Lung (tissue), 12 donors: ENCODE measurements around the gene FLNC. TPM values are rescaled to one million over a fixed set of nuclear protein-coding genes. Genes with fewer than 3 reads are reported as not detected.

ENCODE experiments used
- ATAC-seq: fragments of 200-7000 bp; cut with Tn5 transposase; one replicate; pipeline ENCODE4 v1.9.1; 2020; ENCODE audit warnings: moderate number of reproducible peaks; ENCODE audit not compliant: insufficient read depth, low FRiP score
- DNase-seq, 3 donors: peaks; one replicate each; pipeline ENCODE4 v3.0.0-alpha.2; 2013 to 2017
- H3K27ac ChIP-seq, 2 donors: one replicate each; pipeline ENCODE4 v1.5.1; 2013; ENCODE audit warnings: mild to moderate bottlenecking in 2 of 2, moderate library complexity in 2 of 2, control low read depth in 1 of 2, inconsistent platforms in 1 of 2, low read depth in 1 of 2, low read length in 1 of 2
- H3K27me3 ChIP-seq, 3 donors: one replicate each; pipeline ENCODE4 v1.5.1; 2013; ENCODE audit warnings: low read length in 2 of 3; ENCODE audit not compliant: control insufficient read depth in 3 of 3, insufficient read depth in 3 of 3
- H3K36me3 ChIP-seq, 4 donors: one replicate each; pipeline ENCODE4 v1.5.1; 2013; ENCODE audit warnings: low read length in 4 of 4, mild to moderate bottlenecking in 1 of 4, moderate library complexity in 1 of 4; ENCODE audit not compliant: control insufficient read depth in 4 of 4, insufficient read depth in 4 of 4
- H3K4me1 ChIP-seq, 5 donors: one replicate each; pipeline ENCODE4 v1.5.1; 2013; ENCODE audit warnings: low read length in 5 of 5, mild to moderate bottlenecking in 2 of 5, moderate library complexity in 1 of 5; ENCODE audit not compliant: control insufficient read depth in 5 of 5, insufficient read depth in 5 of 5
- H3K4me3 ChIP-seq: one replicate; pipeline ENCODE4 v1.5.1; 2013; ENCODE audit warnings: mild to moderate bottlenecking, control low read depth, moderate library complexity
- H3K9ac ChIP-seq, 2 donors: one replicate each; pipeline ENCODE4 v1.5.1; 2013; ENCODE audit warnings: low read length in 2 of 2, control low read depth in 1 of 2; ENCODE audit not compliant: insufficient read depth in 1 of 2
- H3K9me3 ChIP-seq, 4 donors: one replicate each; pipeline ENCODE4 v1.5.1; 2013; ENCODE audit warnings: low read length in 3 of 4, mild to moderate bottlenecking in 1 of 4, moderate library complexity in 1 of 4; ENCODE audit not compliant: control insufficient read depth in 4 of 4, insufficient read depth in 3 of 4
- CTCF ChIP-seq: IDR thresholded peaks from 2 replicates; pipeline ENCODE4 v1.5.1; 2012; ENCODE audit warnings: mild to moderate bottlenecking; ENCODE audit errors: control extremely low read depth, extremely low read depth
- WGBS, 2 donors: extraction: QIAGEN DNeasy Blood & Tissue Kit; methylation state at CpG; one replicate each; pipeline ENCODE4 v1.1.7; 2013; 5-methylcytosine and 5-hydroxymethylcytosine counted together
- polyA plus RNA-seq, 2 donors: library from polyadenylated mRNA; stranded (reverse); fragments of 200-250 nt; gene quantifications; one replicate each; pipeline ENCODE4 v1.2.1, GENCODE V29; 2013
- total RNA-seq, 2 donors: library from RNA; depleted of rRNA in 1 of 2; stranded (reverse); fragments of >200 nt in 1 of 2; gene quantifications; one replicate each; pipeline ENCODE4 v1.2.1, GENCODE V29; 2014 to 2021
- donor health status: control.
- donor health status: control.
- donor health status: Bipolar disorder and iron deficiency.
- donor health status: healthy.
- donor health status: DM: yes; HTN: yes; CAD: no.

Gene FLNC
- total and polyA plus RNA-seq, 4 donors: 2.0 to 24.2 (median 7.7) TPM

GRCh38 chr7:128906766-128907559 is 76.8 kb downstream of the FLNC start:
- Histone ChIP-seq H3K36me3 (no peaks in the 10 kb centered on the region), H3K27ac (no peak overlapping the region), H3K9ac (no peak overlapping the region), H3K9me3 (no peaks in the 10 kb centered on the region), H3K4me1 (peaks cover 0 to 29% (median 2%) of the 10 kb centered on the region in 5 donors), H3K27me3 (no peaks in the 10 kb centered on the region), H3K4me3 (no peak overlapping the region)
- 85 to 89% methylated on average over 19 of the region's 19 CpGs for WGBS, 2 donors
- no peak for ATAC-seq
- TF ChIP-seq CTCF: no peak
- DNase-seq: no peak

Other genes starting within 250 kb of the FLNC start
- 1 to 10 TPM in 1 of 2 donors, under 1 TPM in 1; 0.48 to 1.6 TPM for gene GARIN1A, start 158.1 kb upstream of the FLNC start, total RNA-seq
- gene GARIN1A, start 158.1 kb upstream of the FLNC start, polyA plus RNA-seq: under 1 TPM; 0.35 to 0.71 TPM
- 100 to 1,000 TPM in 1 of 2 donors, 10 to 100 TPM in 1; 99.7 to 115 TPM for gene CALU, start 91.0 kb upstream of the FLNC start, total RNA-seq
- gene CALU, start 91.0 kb upstream of the FLNC start, polyA plus RNA-seq: 10 to 100 TPM; 23.9 to 98.3 TPM
- gene OPN1SW, start 54.6 kb upstream of the FLNC start, total RNA-seq: not detected
- not detected for gene OPN1SW, start 54.6 kb upstream of the FLNC start, polyA plus RNA-seq
- 1 to 10 TPM; 2.3 to 6.4 TPM for gene CCDC136, start 38.4 kb upstream of the FLNC start, total RNA-seq
- 1 to 10 TPM in 1 of 2 donors, under 1 TPM in 1; 0.70 to 1.1 TPM for gene CCDC136, start 38.4 kb upstream of the FLNC start, polyA plus RNA-seq
- 100 to 1,000 TPM in 1 of 2 donors, 10 to 100 TPM in 1; 43.9 to 165 TPM for gene ATP6V1F, start 32.5 kb downstream of the FLNC start, total RNA-seq
- gene ATP6V1F, start 32.5 kb downstream of the FLNC start, polyA plus RNA-seq: 100 to 1,000 TPM; 286 to 383 TPM
- gene KCP, start 80.3 kb downstream of the FLNC start, total RNA-seq: 1 to 10 TPM in 1 of 2 donors, under 1 TPM in 1; 0.64 to 3.9 TPM
- gene KCP, start 80.3 kb downstream of the FLNC start, polyA plus RNA-seq: under 1 TPM; 0.22 to 0.47 TPM
- 10 to 100 TPM in 1 of 2 donors, 1 to 10 TPM in 1; 6.0 to 34.1 TPM for gene IRF5, start 107.5 kb downstream of the FLNC start, total RNA-seq
- 10 to 100 TPM; 22.1 to 26.2 TPM for gene IRF5, start 107.5 kb downstream of the FLNC start, polyA plus RNA-seq
- 10 to 100 TPM; 32.5 to 45.9 TPM for gene TNPO3, start 224.7 kb downstream of the FLNC start, total RNA-seq
- 10 to 100 TPM; 12.3 to 19.3 TPM for gene TNPO3, start 224.7 kb downstream of the FLNC start, polyA plus RNA-seq